ENCODE results near the gene FAM171A1.

Gene FAM171A1

GRCh38 chr10:15320118-15320517 is 51.0 kb downstream of the FAM171A1 start:
- Histone ChIP-seq H3K36me3 (no peaks in the 10 kb centered on the region), H3K27me3 (peaks cover 13% of the 10 kb centered on the region), H3K9me3 (no peaks in the 10 kb centered on the region), H3K4me3 (ENCODE audit: low read depth in 1 of 2, low read length in 1 of 2) (no peak overlapping the region), H3K4me1 (ENCODE audit: control insufficient read depth in 1 of 2, insufficient read depth in 1 of 2, low read depth in 1 of 2, low read length in 1 of 2) (no peaks in the 10 kb centered on the region), H3K27ac (no peak overlapping the region)
- TF ChIP-seq CTCF (IDR thresholded peaks at IDR 0.05) = no peak

- H3K4me1 ChIP-seq (ENCODE audit: control insufficient read depth in 1 of 2, insufficient read depth in 1 of 2, low read depth in 1 of 2, low read length in 1 of 2) = no peaks in the 10 kb centered on the region
These were observed 54.1 kb downstream of the FAM171A1 start for GRCh38 chr10:15316871-15317464.

GRCh38 chr10:15316145-15316544 is 54.9 kb downstream of the FAM171A1 start:
- H3K36me3 ChIP-seq = no peaks in the 10 kb centered on the region

More at GRCh38 chr10:15316871-15317464, 54.1 kb downstream of the FAM171A1 start:
- no peak overlapping the region for H3K4me3 ChIP-seq (ENCODE audit: low read depth in 1 of 2, low read length in 1 of 2)
- no peaks in the 10 kb centered on the region for H3K9me3 ChIP-seq
- TF ChIP-seq CTCF (IDR thresholded peaks at IDR 0.05) = no peak
- peaks cover 12% of the 10 kb centered on the region for H3K27me3 ChIP-seq
- no peak overlapping the region for H3K27ac ChIP-seq
- no peaks in the 10 kb centered on the region for H3K36me3 ChIP-seq

GRCh38 chr10:15315286-15315685 is 55.8 kb downstream of the FAM171A1 start:
- peaks cover 12% of the 10 kb centered on the region for H3K27me3 ChIP-seq
- H3K4me1 ChIP-seq (ENCODE audit: control insufficient read depth in 1 of 2, insufficient read depth in 1 of 2, low read depth in 1 of 2, low read length in 1 of 2) = no peaks in the 10 kb centered on the region
- H3K9me3 ChIP-seq = no peaks in the 10 kb centered on the region
- no peak overlapping the region for H3K4me3 ChIP-seq (ENCODE audit: low read depth in 1 of 2, low read length in 1 of 2)
- no peak overlapping the region for H3K27ac ChIP-seq
- H3K36me3 ChIP-seq = no peaks in the 10 kb centered on the region
- no peak for TF ChIP-seq CTCF (IDR thresholded peaks at IDR 0.05)

More at GRCh38 chr10:15316145-15316544, 54.9 kb downstream of the FAM171A1 start:
- Histone ChIP-seq H3K4me1 (ENCODE audit: control insufficient read depth in 1 of 2, insufficient read depth in 1 of 2, low read depth in 1 of 2, low read length in 1 of 2) (no peaks in the 10 kb centered on the region), H3K4me3 (ENCODE audit: low read depth in 1 of 2, low read length in 1 of 2) (no peak overlapping the region), H3K9me3 (no peaks in the 10 kb centered on the region), H3K27me3 (peaks cover 12% of the 10 kb centered on the region), H3K27ac (no peak overlapping the region)
- TF ChIP-seq CTCF (IDR thresholded peaks at IDR 0.05) = no peak

GRCh38 chr10:15314482-15315045 is 56.5 kb downstream of the FAM171A1 start:
- H3K36me3 ChIP-seq = no peaks in the 10 kb centered on the region
- H3K27ac ChIP-seq = no peak overlapping the region
- no peaks in the 10 kb centered on the region for H3K9me3 ChIP-seq
- TF ChIP-seq CTCF (IDR thresholded peaks at IDR 0.05) = no peak
- peaks cover 12% of the 10 kb centered on the region for H3K27me3 ChIP-seq
- no peaks in the 10 kb centered on the region for H3K4me1 ChIP-seq (ENCODE audit: control insufficient read depth in 1 of 2, insufficient read depth in 1 of 2, low read depth in 1 of 2, low read length in 1 of 2)
- H3K4me3 ChIP-seq (ENCODE audit: low read depth in 1 of 2, low read length in 1 of 2) = no peak overlapping the region

Data from neutrophil (primary cell).